HEK293 (cell line): ENCODE measurements around the gene NEK10.

Source experiments
- ATF2 ChIP-seq: fragments of 450-650 bp; formaldehyde crosslinking; IDR thresholded peaks from 2 replicates; pipeline ENCODE4 v1.5.1; 2016; ENCODE audit warnings: missing biosample characterization, missing genetic modification characterization, low read depth
- CTCF ChIP-seq: fragments of 450-650 bp; formaldehyde crosslinking; IDR thresholded peaks from 2 replicates; pipeline ENCODE4 v1.5.1; 2016; ENCODE audit warnings: missing biosample characterization, missing genetic modification characterization
- YY1 ChIP-seq: fragments of 450-650 bp; formaldehyde crosslinking; IDR thresholded peaks from 2 replicates; pipeline ENCODE4 v1.5.1; 2018; ENCODE audit warnings: missing biosample characterization, missing genetic modification characterization
- ZBTB8A ChIP-seq: fragments of 450-650 bp; formaldehyde crosslinking; IDR thresholded peaks from 2 replicates; pipeline ENCODE4 v1.5.1; 2016; ENCODE audit warnings: missing biosample characterization, missing genetic modification characterization
- ZNF24 ChIP-seq: fragments of 450-650 bp; formaldehyde crosslinking; IDR thresholded peaks from 2 replicates; pipeline ENCODE4 v1.5.1; 2016; ENCODE audit warnings: missing biosample characterization, missing genetic modification characterization
- ZNF311 ChIP-seq: fragments of 450-650 bp; formaldehyde crosslinking; IDR thresholded peaks from 2 replicates; pipeline ENCODE4 v1.5.1; 2017; ENCODE audit warnings: missing biosample characterization, missing genetic modification characterization, borderline replicate concordance
- ZNF335 ChIP-seq: fragments of 450-650 bp; formaldehyde crosslinking; conservative IDR thresholded peaks from 2 replicates; pipeline ENCODE4 v1.5.1; 2016; ENCODE audit warnings: missing biosample characterization, missing genetic modification characterization
- ZNF394 ChIP-seq: fragments of 450-650 bp; formaldehyde crosslinking; IDR thresholded peaks from 2 replicates; pipeline ENCODE4 v1.5.1; 2016; ENCODE audit warnings: missing biosample characterization, missing genetic modification characterization, mild to moderate bottlenecking, moderate library complexity, borderline replicate concordance
- ZNF624 ChIP-seq: fragments of 450-650 bp; formaldehyde crosslinking; IDR thresholded peaks from 2 replicates; pipeline ENCODE4 v1.5.1; 2017; ENCODE audit warnings: missing biosample characterization, missing genetic modification characterization
- ZNF76 ChIP-seq: fragments of 450-650 bp; formaldehyde crosslinking; IDR thresholded peaks from 2 replicates; pipeline ENCODE4; 2016; ENCODE audit warnings: low read depth, missing biosample characterization, missing genetic modification characterization, borderline replicate concordance
- TF ChIP-seq, protein P1 (sequence below): fragments of 450-650 bp; formaldehyde crosslinking; IDR thresholded peaks from 2 replicates; pipeline ENCODE4 v1.5.1; 2016; ENCODE audit warnings: missing biosample characterization, missing genetic modification characterization
- TF ChIP-seq, protein P2 (sequence below): fragments of 450-650 bp; formaldehyde crosslinking; optimal IDR thresholded peaks from 2 replicates; pipeline ENCODE3; 2016; ENCODE audit warnings: missing biosample characterization, mild to moderate bottlenecking, missing genetic modification characterization

GRCh38 chr3:27108322-27108721 lies 260.9 kb downstream of the NEK10 start:
- no peak for TF ChIP-seq ZNF335 (tag by site-specific recombination)
- no peak for TF ChIP-seq CTCF (tag by site-specific recombination)
- TF ChIP-seq ZNF394 (tag by site-specific recombination): no peak
- no peak for TF ChIP-seq ATF2 (tag by site-specific recombination)
- TF ChIP-seq, protein P1, sequence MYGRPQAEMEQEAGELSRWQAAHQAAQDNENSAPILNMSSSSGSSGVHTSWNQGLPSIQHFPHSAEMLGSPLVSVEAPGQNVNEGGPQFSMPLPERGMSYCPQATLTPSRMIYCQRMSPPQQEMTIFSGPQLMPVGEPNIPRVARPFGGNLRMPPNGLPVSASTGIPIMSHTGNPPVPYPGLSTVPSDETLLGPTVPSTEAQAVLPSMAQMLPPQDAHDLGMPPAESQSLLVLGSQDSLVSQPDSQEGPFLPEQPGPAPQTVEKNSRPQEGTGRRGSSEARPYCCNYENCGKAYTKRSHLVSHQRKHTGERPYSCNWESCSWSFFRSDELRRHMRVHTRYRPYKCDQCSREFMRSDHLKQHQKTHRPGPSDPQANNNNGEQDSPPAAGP: no peak
- no peak for TF ChIP-seq ZNF24
- no peak for TF ChIP-seq ZNF311 (tag by site-specific recombination)
- TF ChIP-seq ZNF624 (tag by site-specific recombination): no peak
- no peak for TF ChIP-seq ZBTB8A
- TF ChIP-seq, protein P2, sequence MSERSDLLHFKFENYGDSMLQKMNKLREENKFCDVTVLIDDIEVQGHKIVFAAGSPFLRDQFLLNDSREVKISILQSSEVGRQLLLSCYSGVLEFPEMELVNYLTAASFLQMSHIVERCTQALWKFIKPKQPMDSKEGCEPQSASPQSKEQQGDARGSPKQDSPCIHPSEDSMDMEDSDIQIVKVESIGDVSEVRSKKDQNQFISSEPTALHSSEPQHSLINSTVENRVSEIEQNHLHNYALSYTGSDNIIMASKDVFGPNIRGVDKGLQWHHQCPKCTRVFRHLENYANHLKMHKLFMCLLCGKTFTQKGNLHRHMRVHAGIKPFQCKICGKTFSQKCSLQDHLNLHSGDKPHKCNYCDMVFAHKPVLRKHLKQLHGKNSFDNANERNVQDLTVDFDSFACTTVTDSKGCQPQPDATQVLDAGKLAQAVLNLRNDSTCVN (tag by site-specific recombination): no peak
- no peak for TF ChIP-seq ZNF76 (tag by site-specific recombination)
- TF ChIP-seq YY1 (tag by site-specific recombination): no peak
